OCI-LY1 (cell line): Measurements from ENCODE around the gene SP100.

ENCODE experiments used
- CTCF ChIP-seq: fragments of 200-600 bp; sonication (generic), shearing (Covaris generic); IDR thresholded peaks from 2 replicates; pipeline ENCODE4 v1.5.1; 2017; ENCODE audit warnings: mild to moderate bottlenecking, antibody characterized with exemption, low read length, moderate library complexity, mixed read lengths
- EZH2 ChIP-seq: fragments of 200-600 bp; sonication (generic), shearing (Covaris generic); IDR thresholded peaks from 2 replicates; pipeline ENCODE4 v1.8.0; 2017; ENCODE audit warnings: borderline replicate concordance, mixed run types, mild to moderate bottlenecking, antibody characterized with exemption, low read length, moderate library complexity, mixed read lengths

GRCh38 chr2:230520061-230520874, 104.3 kb downstream of the SP100 start:
- no peak for TF ChIP-seq CTCF
- no peak for TF ChIP-seq EZH2
